Ectodermal cell (in vitro differentiated cells): ENCODE data around the gene OSBPL5.

Source experiments
- H3K27ac ChIP-seq: 2 replicates; pipeline ENCODE4 v1.7.0; 2013; ENCODE audit warnings: mild to moderate bottlenecking, low read depth, low read length; ENCODE audit not compliant: insufficient read depth, poor library complexity, severe bottlenecking
- H3K27me3 ChIP-seq: 2 replicates; pipeline ENCODE4 v1.7.0; 2013; ENCODE audit warnings: mild to moderate bottlenecking, low read length; ENCODE audit not compliant: insufficient read depth, control insufficient read depth, poor library complexity, severe bottlenecking
- H3K36me3 ChIP-seq: one replicate; pipeline ENCODE4 v1.7.0; 2013; ENCODE audit warnings: low read length; ENCODE audit not compliant: control insufficient read depth, insufficient read depth
- H3K4me1 ChIP-seq: one replicate; pipeline ENCODE4 v1.7.0; 2013; ENCODE audit warnings: low read length; ENCODE audit not compliant: control insufficient read depth, insufficient read depth
- H3K4me3 ChIP-seq: 2 replicates; pipeline ENCODE4 v1.7.0; 2013; ENCODE audit warnings: low read depth, low read length, control low read depth; ENCODE audit not compliant: insufficient read depth
- H3K9me3 ChIP-seq: 2 replicates; pipeline ENCODE4 v1.7.0; 2013; ENCODE audit warnings: mild to moderate bottlenecking, low read length, moderate library complexity; ENCODE audit not compliant: control insufficient read depth
- WGBS, 2 experiments: methylation state at CpG; one replicate each; pipeline ENCODE4 v1.1.7; 2013; ENCODE audit warnings: missing lambda C conversion rate in 2 of 2; 5-methylcytosine and 5-hydroxymethylcytosine counted together

The OSBPL5 gene

DNA sequence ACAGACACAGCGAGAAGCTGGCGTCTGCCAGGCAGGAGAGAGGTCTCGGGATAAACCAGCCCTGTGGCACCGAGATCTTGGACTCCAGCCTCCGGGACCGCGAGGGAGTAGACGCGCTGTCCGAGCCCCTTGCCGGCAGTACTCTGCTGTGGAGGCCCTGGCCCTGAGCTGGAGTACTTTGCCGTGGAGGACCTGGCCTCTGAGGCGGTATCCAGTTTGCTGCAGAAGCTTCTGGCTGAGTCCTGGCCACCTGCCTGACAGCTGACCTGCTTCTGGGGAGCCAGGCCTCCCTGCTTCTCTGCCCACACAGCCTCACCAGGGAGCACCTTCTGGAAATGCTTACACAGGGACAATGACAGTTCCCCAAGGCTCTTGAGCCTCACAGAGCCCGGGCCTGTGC, 76.3 kb downstream of the OSBPL5 start:
- Histone ChIP-seq H3K27ac (no peak overlapping the region), H3K4me3 (no peak overlapping the region), H3K4me1 (no peaks in the 10 kb centered on the region), H3K9me3 (no peaks in the 10 kb centered on the region), H3K36me3 (no peaks in the 10 kb centered on the region), H3K27me3 (no peaks in the 10 kb centered on the region)
- WGBS, 2 experiments, result 95% methylated on average over 14 of the region's 14 CpGs

DNA sequence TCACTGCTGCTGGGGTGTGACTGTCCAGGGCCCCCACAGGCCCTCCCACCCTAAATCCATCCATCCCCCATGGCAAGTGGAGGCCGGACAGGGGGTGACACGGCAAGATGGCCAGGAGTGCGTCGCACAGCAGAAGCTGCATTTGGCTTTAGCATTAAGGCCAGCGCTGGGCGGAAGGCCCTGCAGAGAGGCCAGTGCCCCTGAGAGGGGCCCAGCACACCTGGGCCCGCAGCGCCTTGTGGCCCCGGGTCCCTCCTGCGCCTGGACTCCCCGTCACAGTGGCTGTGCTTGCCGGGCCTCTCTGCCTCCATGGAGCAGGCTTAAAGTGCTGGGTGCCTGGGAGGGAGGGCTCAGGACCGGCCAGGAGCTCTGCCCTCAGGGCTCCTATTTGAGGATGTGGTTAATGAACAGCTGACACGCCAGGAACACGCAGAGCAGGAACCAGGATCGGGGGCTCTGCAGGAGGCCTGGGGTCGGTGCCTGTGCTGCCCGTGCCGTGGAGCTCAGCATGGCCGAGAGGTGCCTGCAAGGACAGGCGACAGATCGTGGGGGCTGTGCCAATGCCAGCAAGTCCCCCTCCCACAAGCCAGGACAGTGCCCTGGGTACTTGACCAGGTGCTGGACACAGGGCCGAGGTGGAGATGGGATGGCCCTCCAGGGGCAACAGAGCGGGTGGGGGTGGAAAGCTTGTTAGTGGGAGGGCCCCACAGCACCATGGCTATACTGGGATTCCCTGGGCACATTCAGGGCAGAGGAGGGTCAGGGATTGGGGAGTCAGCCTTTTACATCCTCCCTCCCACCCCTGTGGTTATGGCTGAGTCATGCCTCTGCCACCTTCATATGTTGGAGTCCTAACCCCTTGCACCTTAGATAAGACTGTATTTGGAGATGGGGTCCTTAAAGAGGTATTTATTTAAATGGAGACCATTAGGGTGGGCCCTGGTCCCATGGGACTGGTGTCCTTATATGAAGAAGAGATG, 77.0 kb downstream of the OSBPL5 start:
- WGBS, 2 experiments, result 85 to 86% methylated on average over 24 of the region's 24 CpGs
- no peaks in the 10 kb centered on the region for H3K9me3 ChIP-seq
- H3K27me3 ChIP-seq, result no peaks in the 10 kb centered on the region
- no peaks in the 10 kb centered on the region for H3K36me3 ChIP-seq
- no peaks in the 10 kb centered on the region for H3K4me1 ChIP-seq
- H3K27ac ChIP-seq, result no peak overlapping the region
- H3K4me3 ChIP-seq, result no peak overlapping the region

DNA sequence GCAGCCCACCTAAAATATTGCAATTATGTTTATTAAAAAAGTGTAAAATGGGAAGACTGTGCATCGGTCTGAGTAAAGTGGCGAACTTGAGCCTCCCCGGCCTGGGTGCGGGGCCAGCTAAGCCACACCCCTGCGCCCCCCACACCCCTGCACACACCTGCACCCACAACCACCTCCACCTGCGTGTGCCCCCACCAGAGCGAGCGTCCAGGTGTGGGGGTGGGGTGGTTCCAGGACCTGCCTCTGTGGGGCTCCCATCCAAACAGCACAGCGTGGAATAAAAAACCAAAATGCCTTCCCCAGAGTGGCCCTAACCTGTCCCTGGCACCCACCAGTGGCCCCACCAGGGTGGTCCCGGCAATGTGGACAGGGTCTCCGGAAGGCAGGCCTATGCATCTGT, 77.7 kb downstream of the OSBPL5 start:
- Histone ChIP-seq H3K36me3 (no peaks in the 10 kb centered on the region), H3K27me3 (no peaks in the 10 kb centered on the region), H3K4me1 (no peaks in the 10 kb centered on the region), H3K27ac (no peak overlapping the region), H3K4me3 (no peak overlapping the region), H3K9me3 (no peaks in the 10 kb centered on the region)
- WGBS, 2 experiments, result 88 to 96% methylated on average over 8 to 11 of the region's 11 CpGs

DNA sequence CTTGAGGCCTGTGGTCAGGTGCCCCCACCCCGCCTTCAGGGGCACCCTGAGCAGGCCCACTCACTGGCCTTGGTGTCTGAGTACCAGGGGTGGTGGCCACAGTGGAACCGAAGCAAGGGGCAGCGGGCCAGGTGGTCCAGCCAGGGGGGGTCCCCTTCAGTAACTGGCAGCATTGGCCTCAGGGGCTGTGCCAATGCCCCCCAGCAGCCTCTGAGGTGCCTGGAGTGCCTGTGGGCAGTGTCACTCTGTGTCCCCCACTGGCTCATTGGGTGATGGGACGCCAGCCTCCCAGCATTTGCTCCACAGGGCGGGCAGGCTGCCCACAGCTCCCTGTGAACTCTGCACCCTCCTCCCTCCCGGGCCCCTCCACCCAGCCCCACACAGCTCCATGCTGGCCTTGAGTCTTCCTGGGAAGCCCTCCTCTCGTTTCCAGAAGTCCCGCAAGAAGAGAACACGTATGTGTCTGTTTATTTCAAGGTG, 78.4 kb downstream of the OSBPL5 start:
- Histone ChIP-seq H3K27ac (no peak overlapping the region), H3K4me1 (no peaks in the 10 kb centered on the region), H3K9me3 (no peaks in the 10 kb centered on the region), H3K4me3 (no peak overlapping the region), H3K27me3 (no peaks in the 10 kb centered on the region), H3K36me3 (no peaks in the 10 kb centered on the region)
- 91 to 95% methylated on average over 9 of the region's 9 CpGs for WGBS, 2 experiments

DNA sequence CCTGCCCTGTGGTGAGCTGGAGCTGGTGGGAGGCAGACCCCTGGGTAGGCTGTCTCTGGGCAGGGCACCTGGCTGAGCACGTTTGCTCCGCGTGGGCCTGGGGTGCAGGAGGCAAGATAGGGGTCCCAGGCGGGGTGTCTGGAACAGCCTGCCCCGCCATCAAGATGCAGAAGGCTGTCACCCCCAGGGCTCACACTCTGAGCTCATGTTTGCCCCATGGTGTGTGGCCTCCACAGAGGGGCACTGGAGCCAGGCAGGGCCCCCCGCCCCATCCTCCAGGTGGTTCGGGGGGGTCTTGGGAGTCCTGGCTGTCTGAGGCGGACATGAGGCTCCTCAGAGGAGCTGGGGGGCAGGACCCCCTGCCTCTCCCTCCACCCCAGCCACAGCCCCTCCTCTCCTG, 79.0 kb downstream of the OSBPL5 start:
- Histone ChIP-seq H3K27ac (no peak overlapping the region), H3K9me3 (no peaks in the 10 kb centered on the region), H3K4me3 (no peak overlapping the region), H3K4me1 (no peaks in the 10 kb centered on the region), H3K27me3 (no peaks in the 10 kb centered on the region), H3K36me3 (no peaks in the 10 kb centered on the region)
- WGBS, 2 experiments, result 86 to 91% methylated on average over 8 of the region's 8 CpGs

DNA sequence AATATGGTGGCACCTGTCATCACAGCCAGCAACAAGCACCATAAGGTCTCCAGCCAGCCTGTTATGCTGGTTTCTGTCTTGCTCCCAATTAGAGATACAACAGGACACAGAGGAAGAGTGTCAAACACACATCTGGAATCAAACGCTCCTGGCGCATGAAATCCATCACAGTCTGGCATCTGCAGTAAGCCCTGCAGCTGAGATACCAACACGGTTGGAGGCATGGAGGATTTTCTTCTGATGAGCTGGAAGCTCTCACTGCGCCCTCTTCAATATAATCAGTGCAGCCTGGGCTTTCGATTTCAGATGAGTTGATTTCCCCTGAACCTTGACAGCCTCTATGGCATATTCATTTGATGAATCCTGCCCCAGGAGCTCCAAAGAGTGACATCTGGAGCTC, 80.1 kb downstream of the OSBPL5 start:
- Histone ChIP-seq H3K4me3 (no peak overlapping the region), H3K36me3 (no peaks in the 10 kb centered on the region), H3K27me3 (no peaks in the 10 kb centered on the region), H3K4me1 (no peaks in the 10 kb centered on the region), H3K27ac (no peak overlapping the region), H3K9me3 (no peaks in the 10 kb centered on the region)
- 91 to 92% methylated on average over 5 of the region's 5 CpGs for WGBS, 2 experiments

DNA sequence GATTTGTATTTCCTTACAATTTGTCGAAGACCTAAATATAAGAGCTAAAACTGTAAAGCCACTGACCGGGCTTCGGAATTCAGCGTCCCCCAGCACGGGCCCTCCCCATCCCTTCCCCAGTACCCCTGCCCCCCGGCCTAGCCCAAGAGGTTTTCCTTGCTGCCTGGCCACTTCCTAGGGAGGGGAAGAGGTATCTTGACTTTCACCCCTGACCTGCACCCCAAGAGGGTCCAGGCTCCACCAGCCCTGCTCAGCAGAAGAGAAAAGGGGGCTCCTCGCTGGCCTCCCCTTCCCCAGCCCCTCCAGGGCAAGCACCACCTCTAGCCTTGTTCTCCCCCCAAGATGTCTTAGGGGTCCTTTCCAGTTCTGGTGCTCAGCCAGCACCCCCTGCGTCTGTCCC, 81.8 kb downstream of the OSBPL5 start:
- H3K27me3 ChIP-seq, result no peaks in the 10 kb centered on the region
- H3K4me3 ChIP-seq, result no peak overlapping the region
- no peak overlapping the region for H3K27ac ChIP-seq
- WGBS, 2 experiments, result 90 to 92% methylated on average over 8 of the region's 8 CpGs
- H3K4me1 ChIP-seq, result no peaks in the 10 kb centered on the region
- H3K36me3 ChIP-seq, result no peaks in the 10 kb centered on the region
- no peaks in the 10 kb centered on the region for H3K9me3 ChIP-seq

DNA sequence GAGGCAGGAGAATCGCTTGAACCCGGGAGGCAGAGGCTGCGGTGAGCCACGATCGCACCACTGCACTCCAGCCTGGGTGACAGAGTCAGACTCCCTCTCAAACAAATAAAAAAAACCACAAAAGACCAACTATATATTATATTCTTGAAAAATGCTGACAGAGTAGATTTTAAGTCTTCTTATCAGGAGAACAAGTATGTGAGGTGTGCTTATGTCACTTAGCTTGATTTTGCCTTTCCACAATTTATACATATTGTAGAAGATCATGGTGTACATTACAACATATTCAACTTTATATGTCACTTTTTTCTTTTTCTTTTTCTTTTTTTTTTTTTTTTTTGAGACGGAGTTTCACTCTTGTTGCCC, 83.7 kb downstream of the OSBPL5 start:
- Histone ChIP-seq H3K27me3 (no peaks in the 10 kb centered on the region), H3K4me3 (no peak overlapping the region), H3K9me3 (no peaks in the 10 kb centered on the region), H3K27ac (no peak overlapping the region), H3K36me3 (no peaks in the 10 kb centered on the region), H3K4me1 (no peaks in the 10 kb centered on the region)
- 88 to 90% methylated on average over 6 of the region's 6 CpGs for WGBS, 2 experiments

DNA sequence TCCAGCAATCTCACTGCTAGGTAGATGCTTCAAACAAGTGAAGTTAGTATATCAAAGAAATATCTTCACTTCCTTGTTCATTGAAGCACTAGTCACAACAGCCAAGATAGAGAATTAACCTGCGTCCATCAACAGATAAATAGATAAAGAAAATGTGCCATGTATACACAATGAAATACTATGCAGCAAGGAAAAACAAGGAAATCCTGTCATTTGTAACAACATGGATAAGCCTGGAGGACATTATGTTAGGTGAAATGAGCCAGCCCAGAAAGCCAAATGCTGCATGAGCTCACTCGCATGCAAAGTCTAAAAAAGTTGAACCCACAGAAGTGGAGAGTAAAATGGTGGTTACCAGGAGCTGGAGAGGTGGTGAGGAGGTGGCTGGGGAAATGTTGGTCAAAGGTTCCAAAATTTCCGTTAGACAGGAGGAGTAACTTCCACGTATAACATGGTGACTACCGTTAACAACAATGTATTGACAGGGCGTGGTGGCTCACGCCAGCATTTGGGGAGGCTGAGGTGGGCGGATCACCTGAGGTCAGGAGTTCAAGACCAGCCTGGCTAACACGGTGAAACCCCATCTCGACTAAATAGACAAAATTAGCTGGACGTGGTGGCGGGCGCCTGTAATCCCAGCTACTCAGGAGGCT, 84.3 kb downstream of the OSBPL5 start:
- Histone ChIP-seq H3K9me3 (no peaks in the 10 kb centered on the region), H3K36me3 (no peaks in the 10 kb centered on the region), H3K27ac (no peak overlapping the region), H3K27me3 (no peaks in the 10 kb centered on the region), H3K4me3 (no peak overlapping the region), H3K4me1 (no peaks in the 10 kb centered on the region)
- WGBS, 2 experiments, result 88 to 92% methylated on average over 12 to 13 of the region's 13 CpGs

DNA sequence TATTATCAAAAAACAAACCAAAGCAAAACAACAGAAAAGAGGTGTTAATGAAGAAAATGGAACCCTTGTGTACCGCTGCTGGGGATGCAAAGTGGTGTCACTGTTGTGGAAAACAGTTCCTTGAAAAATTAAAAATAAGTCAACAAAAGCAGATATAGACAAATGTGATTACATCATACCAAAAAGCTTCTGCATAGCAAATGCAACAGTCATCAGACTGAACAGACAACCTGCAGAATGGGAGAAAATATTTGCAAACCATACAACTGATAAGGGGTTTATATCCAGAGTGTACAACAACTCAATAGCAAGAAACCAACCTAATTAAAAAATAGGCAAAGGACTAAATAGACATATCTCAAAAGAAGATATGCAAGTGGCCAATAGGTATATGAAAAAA, 85.0 kb downstream of the OSBPL5 start:
- no peaks in the 10 kb centered on the region for H3K27me3 ChIP-seq
- no peaks in the 10 kb centered on the region for H3K9me3 ChIP-seq
- no peak overlapping the region for H3K27ac ChIP-seq
- H3K4me3 ChIP-seq, result no peak overlapping the region
- H3K4me1 ChIP-seq, result no peaks in the 10 kb centered on the region
- 92 to 100% methylated on average over 1 of the region's 1 CpG for WGBS, 2 experiments
- H3K36me3 ChIP-seq, result no peaks in the 10 kb centered on the region
